GM19468 (cell line): Measurements from ENCODE around the gene PNPO.
"Not testable (repeated sequence)": the region's sequence is repeated elsewhere in the genome, so short reads cannot be mapped to it uniquely, and the experiment has no call there.

Experiments used
- ATAC-seq: cut with Tn5 transposase; IDR thresholded peaks from one replicate; pipeline ENCODE4 v1.9.1; 2021; ENCODE audit warnings: mild to moderate bottlenecking, moderate library complexity, moderate number of reproducible peaks; ENCODE audit not compliant: unreplicated experiment; ENCODE audit errors: extremely low read depth

The PNPO gene

GRCh38 chr17:47916489-47917208 lies 24.7 kb upstream of the PNPO start:
- ATAC-seq: no peak

GRCh38 chr17:47917581-47917980 lies 23.8 kb upstream of the PNPO start:
- ATAC-seq: no peak

- no peak for ATAC-seq
Measured at GRCh38 chr17:47918006-47918405, 23.4 kb upstream of the PNPO start.

- ATAC-seq: no peak
Measured at GRCh38 chr17:47918991-47919390, 22.4 kb upstream of the PNPO start.

- ATAC-seq: not testable (repeated sequence)
Measured at GRCh38 chr17:47919889-47920288, 21.5 kb upstream of the PNPO start.

- ATAC-seq: no peak
Measured at GRCh38 chr17:47924785-47925677, 16.3 kb upstream of the PNPO start.

GRCh38 chr17:47925678-47925988 lies 15.7 kb upstream of the PNPO start:
- ATAC-seq: no peak

- no peak for ATAC-seq
Measured at GRCh38 chr17:47927821-47928400, 13.5 kb upstream of the PNPO start.

- no peak for ATAC-seq
Measured at GRCh38 chr17:47928415-47928814, 13.0 kb upstream of the PNPO start.

GRCh38 chr17:47929218-47930000 lies 12.0 kb upstream of the PNPO start:
- no peak for ATAC-seq

GRCh38 chr17:47931848-47932247 lies 9.5 kb upstream of the PNPO start:
- ATAC-seq: no peak

- ATAC-seq: no peak
Measured at GRCh38 chr17:47934856-47935255, 6.5 kb upstream of the PNPO start.

- not testable (repeated sequence) for ATAC-seq
Measured at GRCh38 chr17:47935468-47935867, 5.9 kb upstream of the PNPO start.

- no peak for ATAC-seq
Measured at GRCh38 chr17:47935961-47936360, 5.4 kb upstream of the PNPO start.

GRCh38 chr17:47937941-47938340 lies 3.4 kb upstream of the PNPO start:
- no peak for ATAC-seq

- no peak for ATAC-seq
Measured at GRCh38 chr17:47942096-47942510, 732 bp downstream of the PNPO start.

GRCh38 chr17:47942568-47942967 lies 1.2 kb downstream of the PNPO start:
- ATAC-seq: no peak

- ATAC-seq: no peak
Measured at GRCh38 chr17:47945080-47945479, 3.7 kb downstream of the PNPO start.

GRCh38 chr17:47945529-47946508 lies 4.4 kb downstream of the PNPO start:
- no peak for ATAC-seq
